ENCODE data around the gene AGBL3.

GRCh38 chr7:135158141-135158655 lies 171.9 kb downstream of the AGBL3 start:
- TF ChIP-seq POLR2A (IDR thresholded peaks at IDR 0.05) (no peak), EP300 (IDR thresholded peaks at IDR 0.05) (no peak), POLR2AphosphoS5 (IDR thresholded peaks at IDR 0.05) (no peak)
- TF ChIP-seq, protein P1, sequence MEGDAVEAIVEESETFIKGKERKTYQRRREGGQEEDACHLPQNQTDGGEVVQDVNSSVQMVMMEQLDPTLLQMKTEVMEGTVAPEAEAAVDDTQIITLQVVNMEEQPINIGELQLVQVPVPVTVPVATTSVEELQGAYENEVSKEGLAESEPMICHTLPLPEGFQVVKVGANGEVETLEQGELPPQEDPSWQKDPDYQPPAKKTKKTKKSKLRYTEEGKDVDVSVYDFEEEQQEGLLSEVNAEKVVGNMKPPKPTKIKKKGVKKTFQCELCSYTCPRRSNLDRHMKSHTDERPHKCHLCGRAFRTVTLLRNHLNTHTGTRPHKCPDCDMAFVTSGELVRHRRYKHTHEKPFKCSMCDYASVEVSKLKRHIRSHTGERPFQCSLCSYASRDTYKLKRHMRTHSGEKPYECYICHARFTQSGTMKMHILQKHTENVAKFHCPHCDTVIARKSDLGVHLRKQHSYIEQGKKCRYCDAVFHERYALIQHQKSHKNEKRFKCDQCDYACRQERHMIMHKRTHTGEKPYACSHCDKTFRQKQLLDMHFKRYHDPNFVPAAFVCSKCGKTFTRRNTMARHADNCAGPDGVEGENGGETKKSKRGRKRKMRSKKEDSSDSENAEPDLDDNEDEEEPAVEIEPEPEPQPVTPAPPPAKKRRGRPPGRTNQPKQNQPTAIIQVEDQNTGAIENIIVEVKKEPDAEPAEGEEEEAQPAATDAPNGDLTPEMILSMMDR (IDR thresholded peaks at IDR 0.05) = no peak

Data from suprapubic skin (tissue), 4 donors.